Measurements from ENCODE around the gene FBXW7.

FBXW7 gene

DNA sequence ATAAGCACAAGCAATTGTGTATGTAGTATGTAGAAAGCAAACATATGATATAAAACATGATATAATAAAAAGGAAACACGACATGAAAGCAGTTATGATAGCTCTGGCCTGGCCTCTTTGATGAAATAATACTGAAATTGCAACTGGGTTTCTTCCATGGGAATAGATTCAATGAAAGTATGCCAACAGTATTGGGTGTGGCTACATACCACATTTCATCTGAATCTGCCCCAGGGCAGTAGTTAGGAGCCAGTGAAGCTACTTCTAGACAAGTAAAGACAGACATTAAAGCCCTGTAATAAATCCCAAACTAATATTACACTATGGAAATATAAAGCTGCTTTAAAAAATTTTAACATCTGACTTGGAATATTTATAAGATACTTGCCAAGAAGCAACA is 207.3 kb downstream of the FBXW7 start:
- Histone ChIP-seq H3K4me3 (ENCODE audit: low read length, poor library complexity, severe bottlenecking) (no peak overlapping the region), H3F3A (ENCODE audit: low read depth) (no peaks in the 10 kb centered on the region), H3K36me3 (ENCODE audit: insufficient read depth, low read length) (peaks cover 61% of the 10 kb centered on the region), H2AFZ (ENCODE audit: low read length) (no peak overlapping the region), H3K9ac (ENCODE audit: low read depth, low read length, poor library complexity, severe bottlenecking) (no peak overlapping the region), H3K9me3 (ENCODE audit: insufficient read depth, low read depth, low read length) (no peaks in the 10 kb centered on the region), H3K9me2 (replicated peaks; ENCODE audit: low read depth, low read length) (no peaks in the 10 kb centered on the region), H3K4me2 (ENCODE audit: low read depth, low read length, poor library complexity, severe bottlenecking) (no peak overlapping the region), H4K20me1 (ENCODE audit: insufficient read depth, low read length, poor library complexity, severe bottlenecking) (no peaks in the 10 kb centered on the region), H3K79me2 (ENCODE audit: insufficient read depth, low read length) (no peaks in the 10 kb centered on the region), H3K4me1 (ENCODE audit: insufficient read depth, low read length, poor library complexity, severe bottlenecking) (no peaks in the 10 kb centered on the region), H3K27me3 (ENCODE audit: insufficient read depth, low read length, poor library complexity, severe bottlenecking) (no peaks in the 10 kb centered on the region)
- TF ChIP-seq, protein P1, sequence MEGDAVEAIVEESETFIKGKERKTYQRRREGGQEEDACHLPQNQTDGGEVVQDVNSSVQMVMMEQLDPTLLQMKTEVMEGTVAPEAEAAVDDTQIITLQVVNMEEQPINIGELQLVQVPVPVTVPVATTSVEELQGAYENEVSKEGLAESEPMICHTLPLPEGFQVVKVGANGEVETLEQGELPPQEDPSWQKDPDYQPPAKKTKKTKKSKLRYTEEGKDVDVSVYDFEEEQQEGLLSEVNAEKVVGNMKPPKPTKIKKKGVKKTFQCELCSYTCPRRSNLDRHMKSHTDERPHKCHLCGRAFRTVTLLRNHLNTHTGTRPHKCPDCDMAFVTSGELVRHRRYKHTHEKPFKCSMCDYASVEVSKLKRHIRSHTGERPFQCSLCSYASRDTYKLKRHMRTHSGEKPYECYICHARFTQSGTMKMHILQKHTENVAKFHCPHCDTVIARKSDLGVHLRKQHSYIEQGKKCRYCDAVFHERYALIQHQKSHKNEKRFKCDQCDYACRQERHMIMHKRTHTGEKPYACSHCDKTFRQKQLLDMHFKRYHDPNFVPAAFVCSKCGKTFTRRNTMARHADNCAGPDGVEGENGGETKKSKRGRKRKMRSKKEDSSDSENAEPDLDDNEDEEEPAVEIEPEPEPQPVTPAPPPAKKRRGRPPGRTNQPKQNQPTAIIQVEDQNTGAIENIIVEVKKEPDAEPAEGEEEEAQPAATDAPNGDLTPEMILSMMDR (conservative IDR thresholded peaks at IDR 0.05; ENCODE audit: low read length), result no peak
- TF ChIP-seq EZH2phosphoT487 (IDR thresholded peaks at IDR 0.05; ENCODE audit: borderline replicate concordance), result no peak

DNA sequence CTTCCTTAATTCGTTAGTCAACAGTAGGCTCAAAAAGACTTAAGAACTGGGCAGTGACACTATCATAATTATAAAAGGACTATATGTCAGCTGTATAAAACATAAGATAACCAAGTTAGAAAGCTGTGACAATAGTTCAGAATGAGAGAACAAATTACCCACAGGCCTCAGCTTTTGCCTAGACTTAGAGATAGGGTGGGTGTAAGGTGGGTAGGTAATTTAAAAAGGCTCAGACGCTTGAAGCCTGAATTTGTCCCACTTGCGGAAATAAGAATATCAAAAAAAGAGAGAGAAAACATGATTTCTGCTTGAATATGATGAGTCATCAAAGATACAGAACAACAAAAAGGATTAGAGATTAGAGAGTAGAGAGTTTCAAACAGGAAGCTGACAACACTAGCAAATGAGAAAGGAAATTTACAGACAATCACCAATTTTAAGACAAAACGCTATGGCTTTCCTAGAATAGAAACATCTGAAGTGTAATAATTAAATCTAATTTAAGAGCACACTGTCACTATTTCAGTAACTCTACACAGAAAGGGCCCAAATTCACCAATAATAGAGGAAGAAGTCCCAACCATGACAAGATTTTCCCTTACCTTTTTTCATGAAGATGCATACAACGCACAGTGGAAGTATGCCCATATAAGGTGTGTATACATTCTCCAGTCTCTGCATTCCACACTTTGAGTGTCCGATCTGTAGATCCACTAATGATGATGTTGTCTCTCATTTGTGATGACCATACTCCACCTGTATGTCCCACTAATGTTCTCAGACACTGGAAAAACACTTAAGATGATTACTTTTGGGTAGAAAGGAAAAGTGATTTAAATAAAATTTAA is 208.1 kb downstream of the FBXW7 start:
- no peaks in the 10 kb centered on the region for H3F3A ChIP-seq (ENCODE audit: low read depth)
- H3K79me2 ChIP-seq (ENCODE audit: insufficient read depth, low read length), result no peaks in the 10 kb centered on the region
- H2AFZ ChIP-seq (ENCODE audit: low read length), result no peak overlapping the region
- TF ChIP-seq, protein P1 (conservative IDR thresholded peaks at IDR 0.05; ENCODE audit: low read length), result no peak
- H3K36me3 ChIP-seq (ENCODE audit: insufficient read depth, low read length), result peaks cover 63% of the 10 kb centered on the region
- H3K27me3 ChIP-seq (ENCODE audit: insufficient read depth, low read length, poor library complexity, severe bottlenecking), result no peaks in the 10 kb centered on the region
- H3K4me2 ChIP-seq (ENCODE audit: low read depth, low read length, poor library complexity, severe bottlenecking), result no peak overlapping the region
- no peak overlapping the region for H3K9ac ChIP-seq (ENCODE audit: low read depth, low read length, poor library complexity, severe bottlenecking)
- no peaks in the 10 kb centered on the region for H3K4me1 ChIP-seq (ENCODE audit: insufficient read depth, low read length, poor library complexity, severe bottlenecking)
- H3K9me3 ChIP-seq (ENCODE audit: insufficient read depth, low read depth, low read length), result no peaks in the 10 kb centered on the region
- H3K4me3 ChIP-seq (ENCODE audit: low read length, poor library complexity, severe bottlenecking), result no peak overlapping the region
- H3K9me2 ChIP-seq (replicated peaks; ENCODE audit: low read depth, low read length), result no peaks in the 10 kb centered on the region
- H4K20me1 ChIP-seq (ENCODE audit: insufficient read depth, low read length, poor library complexity, severe bottlenecking), result no peaks in the 10 kb centered on the region

DNA sequence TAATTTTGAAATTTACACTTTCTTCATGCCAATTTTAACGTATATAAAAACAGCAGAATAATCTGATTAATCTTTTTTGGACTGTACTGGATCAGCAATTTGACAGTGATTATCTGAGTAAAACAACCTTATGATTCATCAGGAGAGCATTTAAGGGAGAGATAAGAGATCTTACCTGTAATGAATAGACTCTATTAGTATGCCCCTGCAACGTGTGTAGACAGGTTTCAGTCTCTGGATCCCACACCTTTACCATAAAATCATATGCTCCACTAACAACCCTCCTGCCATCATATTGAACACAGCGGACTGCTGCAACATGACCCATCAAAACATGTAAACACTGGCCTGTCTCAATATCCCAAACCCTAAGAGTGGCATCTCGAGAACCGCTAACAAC is 210.1 kb downstream of the FBXW7 start:
- no peak for TF ChIP-seq EZH2phosphoT487 (IDR thresholded peaks at IDR 0.05; ENCODE audit: borderline replicate concordance)
- TF ChIP-seq, protein P1 (conservative IDR thresholded peaks at IDR 0.05; ENCODE audit: low read length), result no peak
- no peaks in the 10 kb centered on the region for H4K20me1 ChIP-seq (ENCODE audit: insufficient read depth, low read length, poor library complexity, severe bottlenecking)
- H3K4me3 ChIP-seq (ENCODE audit: low read length, poor library complexity, severe bottlenecking), result no peak overlapping the region
- H3K9me3 ChIP-seq (ENCODE audit: insufficient read depth, low read depth, low read length), result no peaks in the 10 kb centered on the region
- H3K4me2 ChIP-seq (ENCODE audit: low read depth, low read length, poor library complexity, severe bottlenecking), result no peak overlapping the region
- H3K36me3 ChIP-seq (ENCODE audit: insufficient read depth, low read length), result peaks cover 58% of the 10 kb centered on the region
- no peaks in the 10 kb centered on the region for H3K27me3 ChIP-seq (ENCODE audit: insufficient read depth, low read length, poor library complexity, severe bottlenecking)
- no peaks in the 10 kb centered on the region for H3F3A ChIP-seq (ENCODE audit: low read depth)
- H3K9me2 ChIP-seq (replicated peaks; ENCODE audit: low read depth, low read length), result no peaks in the 10 kb centered on the region
- H2AFZ ChIP-seq (ENCODE audit: low read length), result no peak overlapping the region
- no peaks in the 10 kb centered on the region for H3K4me1 ChIP-seq (ENCODE audit: insufficient read depth, low read length, poor library complexity, severe bottlenecking)
- no peak overlapping the region for H3K9ac ChIP-seq (ENCODE audit: low read depth, low read length, poor library complexity, severe bottlenecking)
- H3K79me2 ChIP-seq (ENCODE audit: insufficient read depth, low read length), result no peaks in the 10 kb centered on the region

All from Loucy (cell line).